ENCODE results near the gene OR8K3. TPM values are rescaled to one million over a fixed set of nuclear protein-coding genes. Genes with fewer than 3 reads are reported as not detected.

OR8K3 gene
- total and polyA plus RNA-seq, 2 of the 4 experiments (the other 2 are of a cell fraction) = not detected

- Histone ChIP-seq H4K91ac (ENCODE audit: insufficient read depth, low read depth, low read length) (no peak within 1 kb of the TSS), H4K5ac (ENCODE audit: low read depth, low read length) (no peak within 1 kb of the TSS), H3K79me1 (ENCODE audit: low read depth in 1 of 2, low read length in 2 of 2) (no peaks in the 10 kb centered on the region), H3K9ac (ENCODE audit: low read depth, low read length) (no peak within 1 kb of the TSS), H3K18ac (ENCODE audit: low read depth, low read length) (no peak within 1 kb of the TSS), H3K27me3 (ENCODE audit: control insufficient read depth, insufficient read depth, low read length) (no peaks in the 10 kb centered on the region), H4K20me1 (ENCODE audit: insufficient read depth, low read length) (no peaks in the 10 kb centered on the region), H3K9me3 (ENCODE audit: control insufficient read depth, insufficient read depth, low read length) (0 out of 2 replicates have a peak, but pooled peaks cover 1% of the 10 kb centered on the region), H3K4me2 (ENCODE audit: low read depth, low read length) (no peak within 1 kb of the TSS), H3K27ac (ENCODE audit: insufficient read depth, low read length) (no peak within 1 kb of the TSS), H3K56ac (ENCODE audit: extremely low read depth, insufficient read depth, low read length) (no peak within 1 kb of the TSS), H2AFZ (replicated peaks; ENCODE audit: low read length, poor library complexity) (no peak within 1 kb of the TSS), H3K4me3 (ENCODE audit: insufficient read depth, low read depth, low read length) (no peak within 1 kb of the TSS), H3K36me3 (ENCODE audit: control insufficient read depth, insufficient read depth, low read length) (no peaks in the 10 kb centered on the region), H4K8ac (ENCODE audit: low read depth in 2 of 2, low read length in 2 of 2) (no peak within 1 kb of the TSS), H3K4me1 (ENCODE audit: control insufficient read depth, insufficient read depth, low read length) (no peaks in the 10 kb centered on the region), H3K23ac (ENCODE audit: low read depth, low read length) (no peak within 1 kb of the TSS), H2BK120ac (ENCODE audit: low read depth, low read length) (no peak within 1 kb of the TSS), H2BK5ac (ENCODE audit: low read depth, low read length, poor library complexity, severe bottlenecking) (no peak within 1 kb of the TSS), H2AK5ac (ENCODE audit: low read depth, low read length) (no peak within 1 kb of the TSS), H3K4ac (ENCODE audit: low read depth, low read length) (no peak within 1 kb of the TSS), H3K9me1 (ENCODE audit: insufficient read depth, low read length) (no peaks in the 10 kb centered on the region), H2AK9ac (replicated peaks; ENCODE audit: low read depth, low read length, poor library complexity) (no peak within 1 kb of the TSS), H2BK15ac (ENCODE audit: low read depth, low read length) (no peak within 1 kb of the TSS), H2BK20ac (ENCODE audit: low read depth, low read length) (no peak within 1 kb of the TSS), H3K14ac (replicated peaks; ENCODE audit: low read depth, low read length) (no peak within 1 kb of the TSS)
- DNase-seq (no peak), ATAC-seq (ENCODE audit: low read depth) (no peak)
- no TSS peak for BruUV-seq (replicated peaks)
- intact Hi-C loops (cut with micrococcal nuclease) (no loop called here), in situ Hi-C loops (cut with MboI; ENCODE audit: low sequenced_read_pairs) (no loop called here), dilution Hi-C loops (cut with HindIII; ENCODE audit: low sequenced_read_pairs, unreplicated experiment) (no loop called here)
- CTCF ChIA-PET = no interaction called here
- WGBS, 2 experiments (ENCODE audit: extremely low coverage in 2 of 2, insufficient read length in 1 of 2) = no CpG with 5 or more reads among the region's 1 CpG
- TF ChIP-seq BHLHE40 (IDR thresholded peaks at IDR 0.05; ENCODE audit: low read depth, low read length) = no peak
- no peak for TF ChIP-seq USF2 (IDR thresholded peaks at IDR 0.05; ENCODE audit: low read depth, low read length)
- TF ChIP-seq NFE2L2 (IDR thresholded peaks at IDR 0.05; ENCODE audit: low read depth, low read length) = no peak
- no peak for TF ChIP-seq POLR2A (IDR thresholded peaks at IDR 0.05; ENCODE audit: low read depth, low read length)
- TF ChIP-seq ELK1 (IDR thresholded peaks at IDR 0.05; ENCODE audit: borderline replicate concordance, low read depth, low read length) = no peak
- TF ChIP-seq RFX5 (IDR thresholded peaks at IDR 0.05; ENCODE audit: low read depth, low read length) = no peak
- POLR2A ChIA-PET (ENCODE audit: unreplicated experiment) = no interaction called here
These were observed 30.8 kb downstream of the OR8K3 start, which contains the start of gene OR8K1 for GRCh38 chr11:56345739-56346138. Gene OR8K1, plus strand, starts transcription at chr11:56346039. Its CDS starts 0 bp downstream, at chr11:56346039.
